Retina (tissue), 1 donor: Measurements from ENCODE around the gene ALG9.
"Not testable (repeated sequence)": the region's sequence is repeated elsewhere in the genome, so short reads cannot be mapped to it uniquely, and the experiment has no call there.

ENCODE experiments used
- DNase-seq: peaks from one replicate; pipeline ENCODE4 v3.0.0-alpha.2; 2016

ALG9 gene

GRCh38 chr11:111792955-111793500 is 78.4 kb downstream of the ALG9 start:
- DNase-seq: no peak

GRCh38 chr11:111792314-111792713 is 79.1 kb downstream of the ALG9 start:
- DNase-seq: no peak

GRCh38 chr11:111788464-111788863 is 82.9 kb downstream of the ALG9 start:
- DNase-seq: no peak

- DNase-seq: no peak
Observed at GRCh38 chr11:111788051-111788450, 83.3 kb downstream of the ALG9 start.

GRCh38 chr11:111785886-111786412 is 85.4 kb downstream of the ALG9 start:
- no peak for DNase-seq

- no peak for DNase-seq
Observed at GRCh38 chr11:111785076-111785475, 86.3 kb downstream of the ALG9 start.

GRCh38 chr11:111784311-111784710 is 87.1 kb downstream of the ALG9 start:
- not testable (repeated sequence) for DNase-seq

GRCh38 chr11:111782109-111782741 is 89.2 kb downstream of the ALG9 start:
- DNase-seq: no peak

GRCh38 chr11:111779118-111779517 is 92.3 kb downstream of the ALG9 start:
- DNase-seq: no peak

GRCh38 chr11:111778047-111778558 is 93.3 kb downstream of the ALG9 start:
- DNase-seq: no peak

GRCh38 chr11:111777094-111778046 is 94.0 kb downstream of the ALG9 start:
- DNase-seq: peak; percentile 62

- DNase-seq: no peak
Observed at GRCh38 chr11:111776398-111777093, 94.8 kb downstream of the ALG9 start.

GRCh38 chr11:111774955-111775710 is 96.2 kb downstream of the ALG9 start:
- no peak for DNase-seq

GRCh38 chr11:111772535-111772934 is 98.8 kb downstream of the ALG9 start:
- no peak for DNase-seq

- not testable (repeated sequence) for DNase-seq
Observed at GRCh38 chr11:111771205-111771604, 100.2 kb downstream of the ALG9 start.

GRCh38 chr11:111770581-111771134 is 100.7 kb downstream of the ALG9 start:
- no peak for DNase-seq

- no peak for DNase-seq
Observed at GRCh38 chr11:111766834-111767142, 104.6 kb downstream of the ALG9 start.

- peak; percentile 94 for DNase-seq
Observed at GRCh38 chr11:111765984-111766833, 105.2 kb downstream of the ALG9 start, which contains the start of gene PPP2R1B. Gene PPP2R1B (minus strand): TSS chr11:111766389. CDS start chr11:111766361, 28 bp downstream.

- no peak for DNase-seq
Observed at GRCh38 chr11:111765320-111765983, 105.9 kb downstream of the ALG9 start.

- DNase-seq: no peak
Observed at GRCh38 chr11:111764621-111765020, 106.8 kb downstream of the ALG9 start.
